Calu3 (cell line): Measurements from ENCODE around the gene GRIP1. TPM values are rescaled to one million over a fixed set of nuclear protein-coding genes. Genes with fewer than 3 reads are reported as not detected.

ENCODE experiments used
- BruUV-seq: library from RNA; stranded (reverse); fragments of 400-500 nt; replicated peaks from 2 replicates; lab custom pipeline; 2021; lab: Mats Ljungman, UMichigan
- CTCF ChIA-PET: fragments of 300-600 bp; sonication (Branson Sonifier 250); formaldehyde crosslinking; loops from one replicate; lab custom pipeline; 2022; ENCODE audit warnings: antibody characterized with exemption; lab: Charles Lee
- DNase-seq: peaks from one replicate; pipeline ENCODE4 v3.0.0; 2022
- H3K27ac Mint-ChIP-seq: one replicate; pipeline ENCODE4 v1.8.0; 2022; ENCODE audit warnings: mixed read lengths; ENCODE audit not compliant: unreplicated experiment
- H3K27me3 Mint-ChIP-seq: one replicate; pipeline ENCODE4 v1.8.0; 2022; ENCODE audit warnings: mixed read lengths; ENCODE audit not compliant: unreplicated experiment
- H3K36me3 Mint-ChIP-seq: one replicate; pipeline ENCODE4 v1.8.0; 2022; ENCODE audit warnings: mild to moderate bottlenecking, moderate library complexity, mixed read lengths; ENCODE audit not compliant: insufficient read depth, unreplicated experiment
- H3K4me1 Mint-ChIP-seq: one replicate; pipeline ENCODE4 v1.8.0; 2022; ENCODE audit warnings: mild to moderate bottlenecking, low read depth, mixed read lengths; ENCODE audit not compliant: unreplicated experiment
- H3K4me3 Mint-ChIP-seq: one replicate; pipeline ENCODE4 v1.8.0; 2022; ENCODE audit warnings: mild to moderate bottlenecking, low read depth, moderate library complexity, mixed read lengths; ENCODE audit not compliant: unreplicated experiment
- H3K9me3 Mint-ChIP-seq: one replicate; pipeline ENCODE4 v1.8.0; 2022; ENCODE audit warnings: low read depth, mixed read lengths; ENCODE audit not compliant: unreplicated experiment
- CTCF ChIP-seq: fragments of 200-600 bp; IDR thresholded peaks from one replicate; pipeline ENCODE4 v1.8.0; 2022; ENCODE audit warnings: antibody characterized with exemption; ENCODE audit not compliant: unreplicated experiment
- intact Hi-C: fragments of 100-400 bp; cut with micrococcal nuclease; formaldehyde crosslinking; loops from one replicate; pipeline ENCODE4 v1.10.0; 2022; ENCODE audit not compliant: unreplicated experiment
- total RNA-seq: library from RNA; stranded (reverse); gene quantifications from 2 replicates; pipeline ENCODE4 v1.2.3, GENCODE V29; 2022

The GRIP1 gene
- total RNA-seq, 1 experiment from 2014 or later: 47.4 TPM

GRCh38 chr12:66340131-66340530 is 338.7 kb downstream of the GRIP1 start:
- no peaks in the 10 kb centered on the region for H3K4me1 Mint-ChIP-seq
- peaks cover 3% of the 10 kb centered on the region for H3K9me3 Mint-ChIP-seq
- TF ChIP-seq CTCF: no peak
- no peak for DNase-seq
- CTCF ChIA-PET: no interaction called here
- intact Hi-C loops: no loop called here
- no peak overlapping the region for H3K27ac Mint-ChIP-seq
- H3K36me3 Mint-ChIP-seq: no peaks in the 10 kb centered on the region
- no peak overlapping the region for H3K4me3 Mint-ChIP-seq
- H3K27me3 Mint-ChIP-seq: no peaks in the 10 kb centered on the region
- BruUV-seq: no TSS peak

- peaks cover 3% of the 10 kb centered on the region for H3K9me3 Mint-ChIP-seq
- H3K27ac Mint-ChIP-seq: no peak overlapping the region
- H3K4me3 Mint-ChIP-seq: no peak overlapping the region
- no peaks in the 10 kb centered on the region for H3K27me3 Mint-ChIP-seq
- H3K36me3 Mint-ChIP-seq: no peaks in the 10 kb centered on the region
- TF ChIP-seq CTCF: no peak
- DNase-seq: no peak
- H3K4me1 Mint-ChIP-seq: no peaks in the 10 kb centered on the region
- intact Hi-C loops: no loop called here
- BruUV-seq: no TSS peak
- CTCF ChIA-PET: no interaction called here
Observed at GRCh38 chr12:66337381-66338010, 341.4 kb downstream of the GRIP1 start.

- Mint-ChIP-seq H3K36me3 (no peaks in the 10 kb centered on the region), H3K4me1 (no peaks in the 10 kb centered on the region), H3K9me3 (no peaks in the 10 kb centered on the region), H3K27me3 (no peaks in the 10 kb centered on the region), H3K4me3 (no peak overlapping the region), H3K27ac (no peak overlapping the region)
- no peak for TF ChIP-seq CTCF
- intact Hi-C loops: no loop called here
- CTCF ChIA-PET: interaction anchor here (0.8 kb wide), 1 partner anchor 328 kb away, joined by 3 read pairs; no protein-coding TSS in a partner anchor
- BruUV-seq: no TSS peak
- no peak for DNase-seq
Observed at GRCh38 chr12:66335746-66336145, 343.1 kb downstream of the GRIP1 start.

- no peak for DNase-seq
- no peak for TF ChIP-seq CTCF
- Mint-ChIP-seq H3K9me3 (no peaks in the 10 kb centered on the region), H3K27ac (no peak overlapping the region), H3K27me3 (no peaks in the 10 kb centered on the region), H3K4me1 (peaks cover 11% of the 10 kb centered on the region), H3K36me3 (no peaks in the 10 kb centered on the region), H3K4me3 (no peak overlapping the region)
- CTCF ChIA-PET: no interaction called here
- BruUV-seq: no TSS peak
- intact Hi-C loops: no loop called here
Observed at GRCh38 chr12:66331814-66332213, 347.1 kb downstream of the GRIP1 start.
